OCI-LY7 (cell line): Measurements from ENCODE around the gene UQCRH.

ENCODE experiments used
- CTCF ChIP-seq: fragments of 200-600 bp; sonication (generic); conservative IDR thresholded peaks from 2 replicates; pipeline ENCODE4 v1.5.1; 2014; ENCODE audit warnings: mild to moderate bottlenecking, antibody characterized with exemption, low read length, moderate library complexity, mixed read lengths
- EZH2phosphoT487 ChIP-seq: fragments of 200-600 bp; sonication (generic); IDR thresholded peaks from 2 replicates; pipeline ENCODE4 v1.6.1; 2018; ENCODE audit warnings: low read depth, borderline replicate concordance, mild to moderate bottlenecking, mixed run types, antibody characterized with exemption, low read length, moderate library complexity, mixed read lengths

GRCh38 chr1:46301406-46301807 lies 2.1 kb upstream of the UQCRH start:
- TF ChIP-seq CTCF (no peak), EZH2phosphoT487 (no peak)
